NK-92 (cell line): Measurements from ENCODE around the gene MBNL2.

ENCODE experiments used
- DNase-seq: peaks from one replicate; lab custom pipeline; 2025; ENCODE audit not compliant: unreplicated experiment; lab: John Stamatoyannopoulos, UW

Gene MBNL2

DNA sequence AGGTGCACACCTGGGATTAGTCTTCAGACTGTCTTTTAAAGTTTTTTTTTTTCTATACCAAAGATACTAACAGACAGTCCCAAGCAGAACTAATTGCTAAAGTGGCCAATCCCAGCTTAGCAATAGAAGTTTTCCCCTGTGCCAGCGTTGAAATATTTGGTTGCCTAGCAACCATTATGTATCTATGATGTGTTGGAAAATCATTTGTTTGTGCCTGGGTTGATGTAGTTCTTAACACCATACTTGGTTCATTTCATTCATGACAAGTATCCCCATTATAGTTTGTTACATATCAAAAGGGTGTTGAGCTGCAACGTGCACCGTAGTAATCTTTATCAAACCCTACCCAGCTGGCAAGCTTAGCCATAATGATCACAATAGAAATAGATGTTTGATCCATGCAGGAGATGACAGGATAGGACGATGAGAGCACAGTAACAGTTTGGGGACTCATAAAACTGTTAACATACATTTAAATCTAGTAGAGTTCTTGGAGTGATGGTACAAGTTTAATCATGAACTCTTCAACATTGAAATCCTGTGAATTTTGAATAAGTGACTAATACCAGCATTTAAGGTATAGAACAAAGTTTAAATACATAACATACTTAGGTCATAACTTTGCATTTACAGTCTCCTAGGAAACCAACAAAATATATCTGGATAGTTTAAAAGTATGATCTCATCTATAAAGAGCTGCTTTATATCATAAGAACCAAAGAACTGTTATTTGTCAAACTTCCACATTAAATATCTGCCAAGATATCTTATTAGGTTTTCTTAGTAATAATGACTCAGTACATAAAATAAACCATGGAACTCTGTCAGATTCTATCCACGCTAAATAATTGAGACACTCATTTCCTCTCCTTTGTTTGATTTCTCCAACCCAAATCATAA, 73.4 kb downstream of the MBNL2 start:
- no peak for DNase-seq

DNA sequence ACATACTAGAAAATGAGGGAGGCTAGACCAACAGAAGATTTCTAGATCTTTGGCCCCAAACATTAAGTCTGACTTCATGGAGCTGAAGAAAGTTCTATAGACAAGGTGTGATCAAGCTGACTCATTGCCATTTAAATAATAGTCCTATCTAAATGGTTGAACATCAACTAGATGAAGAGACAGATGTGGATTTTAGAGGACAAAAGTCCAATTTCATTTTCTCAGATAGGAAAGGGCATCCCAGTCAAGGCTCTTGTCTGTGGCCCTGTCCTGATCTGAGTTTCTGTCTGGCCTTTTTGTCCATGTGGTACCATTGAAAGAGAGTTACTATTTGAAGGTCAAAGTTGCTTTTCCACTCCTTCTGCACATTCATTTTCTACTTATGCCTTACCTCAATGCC, 74.6 kb downstream of the MBNL2 start:
- DNase-seq = no peak

- DNase-seq = no peak
These were observed 76.7 kb downstream of the MBNL2 start for GRCh38 chr13:97298816-97299215.

GRCh38 chr13:97300871-97301270, 78.7 kb downstream of the MBNL2 start:
- DNase-seq = no peak

- DNase-seq = no peak
These were observed 79.4 kb downstream of the MBNL2 start for GRCh38 chr13:97301382-97302095.

- no peak for DNase-seq
These were observed 80.5 kb downstream of the MBNL2 start for GRCh38 chr13:97302611-97303010.

GRCh38 chr13:97306106-97306505, 84.0 kb downstream of the MBNL2 start:
- DNase-seq = no peak

DNA sequence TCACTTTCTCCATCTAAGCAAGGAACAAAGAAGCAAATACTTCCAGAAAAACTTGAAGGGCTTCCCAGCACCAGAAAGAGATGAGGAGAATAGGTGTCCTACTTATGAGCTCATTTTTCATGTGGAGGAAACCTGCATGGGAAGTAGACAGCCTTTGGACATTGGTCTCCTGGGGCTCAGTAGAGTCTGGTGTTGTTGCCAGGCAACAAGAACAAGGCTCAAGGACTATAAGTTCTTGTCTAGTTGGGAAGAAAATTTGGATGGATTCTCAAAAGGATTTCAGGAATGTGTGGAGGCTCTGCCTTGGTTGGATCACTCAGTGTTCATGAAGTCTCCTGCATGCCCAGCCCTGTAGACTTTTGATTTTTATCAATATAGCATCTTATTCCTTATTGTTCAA, 84.5 kb downstream of the MBNL2 start:
- no peak for DNase-seq

- DNase-seq = no peak
These were observed 85.2 kb downstream of the MBNL2 start for GRCh38 chr13:97307118-97307881.

- DNase-seq = no peak
These were observed 85.9 kb downstream of the MBNL2 start for GRCh38 chr13:97307882-97308624.

DNA sequence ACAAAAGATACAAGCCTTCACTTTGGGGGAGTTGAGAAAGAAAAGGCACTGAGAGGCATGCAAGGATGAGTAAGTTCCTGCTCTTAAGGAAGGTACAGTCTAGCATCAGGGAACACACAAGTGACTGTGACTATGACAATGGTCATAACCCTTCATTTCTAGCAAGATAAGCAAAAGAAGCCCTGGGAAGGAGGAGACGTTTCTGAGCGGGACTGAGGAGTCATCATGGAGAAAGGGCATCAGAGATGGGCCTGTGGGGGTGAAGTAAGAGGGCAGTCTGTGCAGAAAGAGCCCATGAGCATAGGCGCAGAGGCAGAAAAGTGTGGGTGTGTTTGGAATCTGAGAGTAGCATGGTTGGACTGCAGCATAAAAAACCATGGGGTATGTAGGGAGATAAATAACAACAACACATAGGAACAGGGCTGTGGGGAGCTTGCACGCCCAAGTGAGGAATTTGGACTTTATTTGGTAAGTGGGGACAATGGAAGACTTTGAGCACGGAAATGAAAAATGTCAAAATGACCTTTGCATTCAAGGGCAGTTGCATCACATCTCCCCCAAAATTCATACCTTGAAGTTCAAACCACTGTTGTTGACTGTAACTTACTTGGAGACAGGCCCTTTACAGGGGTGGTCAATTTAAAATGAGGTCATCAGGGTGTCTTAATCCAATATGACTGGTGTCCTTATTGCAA, 86.7 kb downstream of the MBNL2 start:
- no peak for DNase-seq

GRCh38 chr13:97310809-97311436, 88.8 kb downstream of the MBNL2 start:
- DNase-seq = no peak

DNA sequence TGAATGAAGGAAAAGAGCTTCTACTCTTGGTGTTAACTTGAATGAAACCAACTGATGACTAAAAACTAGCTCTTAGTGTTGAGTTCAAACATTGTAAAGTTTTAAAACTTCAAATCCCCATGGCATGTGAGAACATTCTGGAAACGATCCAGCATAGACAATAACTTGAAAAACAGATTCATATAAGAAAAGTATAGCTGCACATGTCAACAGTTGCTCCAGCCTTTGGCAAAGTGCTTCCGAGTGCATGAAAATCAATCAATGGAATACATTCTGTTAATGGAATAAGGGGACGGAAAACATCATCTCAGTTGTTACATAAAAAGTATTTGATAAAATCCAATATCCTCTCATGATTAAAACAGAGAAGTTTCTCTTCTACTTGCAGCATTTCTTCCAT, 89.8 kb downstream of the MBNL2 start:
- no peak for DNase-seq

- no peak for DNase-seq
These were observed 91.6 kb downstream of the MBNL2 start for GRCh38 chr13:97313551-97314260.

GRCh38 chr13:97316390-97316789, 94.3 kb downstream of the MBNL2 start:
- no peak for DNase-seq

DNA sequence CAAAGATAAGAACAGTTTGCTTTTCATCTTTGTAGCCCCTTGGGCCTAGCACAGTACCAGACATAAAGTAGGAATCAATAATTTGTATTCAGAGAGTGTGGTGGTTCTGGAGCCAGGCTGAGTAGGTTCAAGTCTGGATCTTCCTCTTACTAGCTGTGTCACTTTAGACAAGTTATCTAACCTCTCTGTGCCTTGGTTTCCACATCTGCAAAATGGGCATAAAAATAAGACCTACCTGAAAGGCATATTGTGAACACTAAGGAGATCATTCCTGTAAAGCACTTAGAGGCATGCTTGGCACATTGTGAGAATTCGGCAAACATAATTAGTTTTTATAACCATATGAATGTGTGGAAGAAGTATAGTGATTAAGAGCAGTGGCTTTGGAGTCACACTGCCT, 95.8 kb downstream of the MBNL2 start:
- DNase-seq = no peak

DNA sequence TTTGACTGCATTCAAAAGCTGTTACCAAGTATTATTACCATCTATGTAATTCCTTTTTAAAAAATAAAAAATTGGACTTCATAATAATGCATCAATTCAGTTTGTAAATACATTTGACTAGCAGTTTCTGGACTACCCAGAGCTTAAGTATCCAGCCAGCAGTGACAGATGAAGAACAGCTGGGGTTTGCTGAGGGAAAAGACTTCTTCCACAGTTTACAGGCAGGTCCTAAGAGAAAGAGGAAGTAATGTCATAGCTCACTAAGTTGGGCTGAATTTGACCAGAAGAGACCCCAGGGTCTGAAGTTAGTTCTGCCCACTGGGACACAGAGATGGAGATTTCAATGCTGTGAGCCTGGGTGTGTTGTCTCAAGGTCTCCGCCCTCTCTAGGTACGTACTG, 96.4 kb downstream of the MBNL2 start:
- no peak for DNase-seq

DNA sequence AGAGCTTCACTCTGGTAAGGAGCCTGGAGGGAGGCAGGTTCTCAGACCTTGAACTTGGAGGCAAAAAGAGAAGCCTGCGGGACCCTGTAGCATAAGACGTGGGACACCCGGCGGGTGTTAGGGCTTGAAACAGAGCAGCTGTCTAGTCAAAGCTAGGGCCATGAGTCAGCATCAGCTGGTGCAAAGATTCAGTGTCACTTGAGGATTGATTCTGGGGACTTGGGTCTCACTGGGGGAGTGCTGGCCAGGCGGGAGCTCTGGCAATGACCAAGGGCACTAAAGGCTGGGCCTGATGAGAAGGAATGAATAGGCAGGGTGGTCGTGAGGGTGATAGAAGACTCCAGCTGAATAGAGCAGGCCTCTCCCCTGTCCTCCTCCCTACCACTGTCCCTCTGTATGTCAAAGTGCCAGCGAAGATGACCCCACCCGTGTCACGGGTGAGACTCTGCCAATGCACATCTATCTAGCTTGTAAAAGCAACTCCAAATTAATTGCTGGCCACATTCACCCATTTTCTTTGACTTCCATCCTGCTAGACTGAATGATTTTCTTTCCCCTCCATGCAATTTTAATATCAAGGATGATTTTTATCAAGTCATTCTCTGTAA, 97.1 kb downstream of the MBNL2 start:
- DNase-seq = no peak

GRCh38 chr13:97321101-97321500, 99.0 kb downstream of the MBNL2 start:
- DNase-seq = no peak
